ENCODE measurements around the gene CLEC18A.
"Not testable (repeated sequence)": the region's sequence is repeated elsewhere in the genome, so short reads cannot be mapped to it uniquely, and the experiment has no call there.

The CLEC18A gene

DNA sequence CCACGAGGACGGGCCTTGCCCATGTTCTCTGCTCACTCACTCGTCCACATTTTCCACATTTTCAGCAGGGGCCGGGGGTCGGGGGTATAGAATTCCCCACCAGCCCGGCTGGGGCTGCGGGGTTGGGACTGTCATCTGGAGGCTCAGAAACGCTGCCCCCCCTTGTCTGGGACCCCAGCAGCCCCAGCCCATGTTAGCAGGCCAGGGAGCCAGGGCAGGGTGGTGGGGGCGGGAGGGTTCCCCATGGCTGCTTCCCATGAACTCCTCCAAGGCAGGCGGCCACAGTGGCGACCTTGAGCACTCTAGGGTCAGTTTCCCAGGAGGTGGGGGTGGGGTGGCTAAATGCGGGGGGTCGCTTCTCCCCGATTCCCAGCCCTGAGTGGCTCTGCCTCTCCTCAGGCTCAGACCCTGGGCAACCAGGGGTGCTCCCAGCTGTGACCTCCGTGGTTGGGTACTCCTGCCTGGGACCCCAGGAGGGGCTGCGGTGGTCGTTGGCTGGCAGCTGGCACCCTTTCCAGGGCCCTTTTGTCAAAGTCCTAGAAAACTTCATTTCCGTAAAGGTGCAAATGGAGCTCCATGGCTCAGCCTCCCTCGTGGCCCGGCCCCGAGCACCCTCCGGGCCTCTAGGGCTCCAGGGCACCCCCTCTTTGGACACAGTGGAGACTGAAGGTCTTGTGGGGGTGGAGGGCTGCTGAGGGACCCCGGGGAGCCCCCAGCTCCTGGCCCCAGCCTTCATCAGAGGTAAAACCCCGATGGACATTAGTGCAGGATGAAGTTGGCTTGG, 1.6 kb downstream of the CLEC18A start:
- DNase-seq = not testable (repeated sequence)

GRCh38 chr16:69954241-69954640, 3.1 kb downstream of the CLEC18A start:
- not testable (repeated sequence) for DNase-seq

DNA sequence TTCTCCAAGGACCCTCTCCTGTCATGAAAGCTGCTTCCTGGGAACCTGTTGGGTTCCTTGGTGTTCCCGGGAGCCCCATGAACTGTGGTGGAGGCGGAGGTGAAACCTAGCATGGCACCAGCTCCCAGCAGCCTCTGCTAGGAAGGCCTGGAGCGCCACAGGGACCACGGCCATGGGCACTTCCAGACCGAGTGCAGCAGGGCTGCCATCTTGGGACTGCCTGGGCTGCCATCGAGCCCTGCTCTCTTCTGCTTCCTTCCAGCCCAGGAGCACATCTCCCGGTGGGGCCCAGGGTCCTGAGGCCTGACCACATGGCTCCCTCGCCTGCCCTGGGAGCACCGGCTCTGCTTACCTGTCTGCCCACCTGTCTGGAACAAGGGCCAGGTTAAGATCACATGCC, 12.2 kb downstream of the CLEC18A start:
- DNase-seq = not testable (repeated sequence)

- DNase-seq = not testable (repeated sequence)
Observed at GRCh38 chr16:69964960-69965660, 14.0 kb downstream of the CLEC18A start.

GRCh38 chr16:69965661-69966054, 14.5 kb downstream of the CLEC18A start:
- DNase-seq = not testable (repeated sequence)

- DNase-seq = not testable (repeated sequence)
Observed at GRCh38 chr16:69967688-69968087, 16.6 kb downstream of the CLEC18A start.

- DNase-seq = not testable (repeated sequence)
Observed at GRCh38 chr16:69968125-69968524, 17.0 kb downstream of the CLEC18A start.

DNA sequence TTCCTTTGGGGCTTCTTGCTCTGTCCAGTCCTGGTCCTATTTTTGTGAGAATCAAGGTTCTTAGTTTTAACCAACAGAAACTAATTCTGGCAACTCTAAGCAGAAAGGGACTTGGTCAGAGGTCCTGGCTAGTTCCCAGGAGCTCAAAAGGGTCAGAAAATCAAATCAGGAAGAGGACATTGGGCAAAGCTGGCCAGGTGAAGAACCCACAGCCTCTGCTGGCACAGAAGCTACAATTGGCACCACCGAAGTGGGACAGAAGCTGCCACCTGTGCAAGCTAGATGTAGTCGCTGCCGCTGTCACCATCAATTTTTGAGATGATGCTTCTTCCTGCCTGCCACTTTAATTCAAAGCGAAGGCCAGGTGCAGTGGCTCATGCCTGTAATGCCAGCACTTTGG, 18.5 kb downstream of the CLEC18A start:
- not testable (repeated sequence) for DNase-seq

- DNase-seq = not testable (repeated sequence)
Observed at GRCh38 chr16:69972120-69972519, 21.0 kb downstream of the CLEC18A start.

DNA sequence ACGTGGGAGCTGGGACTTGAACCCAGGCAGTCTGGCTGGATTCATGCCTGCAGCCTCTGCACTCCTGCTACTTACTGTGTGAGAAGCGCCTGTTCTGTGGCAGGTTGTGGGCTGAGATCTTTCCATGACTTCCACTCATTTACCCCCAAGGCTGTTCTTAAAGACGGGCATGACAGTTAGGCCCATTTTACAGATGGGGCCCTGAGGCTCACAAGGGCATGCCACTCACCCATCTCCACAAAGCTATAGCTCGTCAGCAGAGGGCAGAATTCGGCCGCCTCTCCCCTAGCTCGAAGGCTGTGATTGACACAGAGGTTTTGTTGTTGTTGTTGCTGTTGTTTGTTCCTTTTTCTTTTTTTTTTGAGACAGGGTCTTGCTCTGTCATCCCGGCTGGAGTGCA, 21.8 kb downstream of the CLEC18A start:
- DNase-seq = not testable (repeated sequence)

- not testable (repeated sequence) for DNase-seq
Observed at GRCh38 chr16:69985196-69985595, 34.1 kb downstream of the CLEC18A start.

GRCh38 chr16:69997956-69998355, 46.8 kb downstream of the CLEC18A start:
- not testable (repeated sequence) for DNase-seq

DNA sequence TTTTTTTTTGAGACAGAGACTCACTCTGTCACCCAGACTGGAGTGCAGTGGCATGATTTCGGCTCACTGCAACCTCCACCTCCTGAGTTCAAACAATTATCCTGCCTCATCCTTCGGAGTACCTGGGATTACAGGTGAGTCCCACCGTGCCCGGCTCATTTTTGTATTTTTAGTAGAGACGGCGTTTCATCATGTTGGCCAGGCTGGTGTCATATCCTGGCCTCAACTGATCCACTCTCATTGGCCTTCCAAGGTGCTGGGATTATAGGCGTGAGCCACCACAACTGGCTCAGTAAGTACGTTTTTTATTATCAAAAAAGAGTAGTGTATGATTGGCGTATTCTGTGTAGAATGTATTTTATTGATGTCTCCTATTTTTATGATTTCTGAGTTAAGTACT, 48.7 kb downstream of the CLEC18A start:
- not testable (repeated sequence) for DNase-seq

GRCh38 chr16:70003511-70003910, 52.4 kb downstream of the CLEC18A start:
- DNase-seq = not testable (repeated sequence)

- not testable (repeated sequence) for DNase-seq
Observed at GRCh38 chr16:70008604-70009003, 57.5 kb downstream of the CLEC18A start.

- not testable (repeated sequence) for DNase-seq
Observed at GRCh38 chr16:70010615-70011014, 59.5 kb downstream of the CLEC18A start.

GRCh38 chr16:70011120-70011519, 60.0 kb downstream of the CLEC18A start:
- not testable (repeated sequence) for DNase-seq

GRCh38 chr16:70012354-70012753, 61.2 kb downstream of the CLEC18A start:
- DNase-seq = not testable (repeated sequence)

DNA sequence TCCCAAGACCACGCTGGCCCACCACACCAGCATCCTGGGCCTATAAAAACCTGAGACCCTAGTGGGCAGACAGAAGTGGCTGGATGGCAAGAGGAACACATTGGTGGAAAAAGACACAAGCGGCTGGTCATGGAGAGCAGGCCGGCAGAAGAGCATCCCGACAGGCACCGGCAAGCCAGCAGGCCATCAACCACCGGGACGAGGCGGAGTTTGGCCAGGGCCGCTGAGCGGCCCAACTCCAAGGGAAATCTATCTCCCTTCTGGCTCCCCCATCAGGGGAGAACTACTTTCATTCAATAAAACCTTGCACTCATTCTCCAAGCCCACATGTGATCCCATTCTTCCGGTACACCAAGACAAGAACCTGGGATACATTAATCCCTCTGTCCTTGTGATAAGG, 61.8 kb downstream of the CLEC18A start:
- not testable (repeated sequence) for DNase-seq

Measured in suppressor macrophage treated with lipopolysaccharide for 4 hours (primary cell).